ENCODE results near the gene NCOA4. TPM values are rescaled to one million over a fixed set of nuclear protein-coding genes. Genes with fewer than 3 reads are reported as not detected.

Gene NCOA4
- total RNA-seq, 1 experiment from 2014 or later = 61.7 TPM

DNA sequence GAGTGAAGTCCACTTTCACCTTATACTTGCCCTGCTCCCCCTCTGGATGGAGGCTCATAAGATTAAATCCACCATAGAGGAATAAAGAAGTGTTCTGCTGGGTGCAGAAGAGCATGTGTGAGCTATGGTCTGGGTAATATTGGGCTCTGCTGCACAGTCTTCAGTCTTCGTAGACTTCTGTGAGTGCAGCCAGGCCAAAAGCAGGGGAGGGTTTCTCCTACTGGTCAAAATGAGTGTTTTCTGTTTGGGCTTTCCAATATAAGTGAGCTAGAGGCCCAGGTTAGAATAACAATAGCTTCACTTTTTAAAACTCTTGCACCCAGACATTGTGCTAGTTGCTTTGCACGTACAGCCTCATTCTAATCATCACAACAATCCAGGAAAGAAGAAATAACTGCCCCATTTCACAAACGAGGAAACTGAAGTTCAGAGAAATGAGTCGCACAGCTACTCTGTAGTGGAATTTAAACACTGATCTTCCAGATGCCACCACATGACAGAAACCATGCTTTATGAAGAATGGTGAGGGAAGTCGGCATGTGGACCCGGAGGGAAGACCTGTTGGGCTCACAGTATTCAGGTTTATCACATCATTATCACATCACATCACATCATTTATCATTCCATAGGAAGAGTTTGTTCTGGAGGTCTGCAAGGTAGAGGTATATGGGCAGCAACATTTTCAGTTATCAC, 39.5 kb upstream of the NCOA4 start:
- TF ChIP-seq EZH2phosphoT487 (IDR thresholded peaks at IDR 0.05; ENCODE audit: borderline replicate concordance, low read length) (no peak), EZH2 (IDR thresholded peaks at IDR 0.05; ENCODE audit: low read length, unreplicated experiment) (no peak)
- TF ChIP-seq, protein P1, sequence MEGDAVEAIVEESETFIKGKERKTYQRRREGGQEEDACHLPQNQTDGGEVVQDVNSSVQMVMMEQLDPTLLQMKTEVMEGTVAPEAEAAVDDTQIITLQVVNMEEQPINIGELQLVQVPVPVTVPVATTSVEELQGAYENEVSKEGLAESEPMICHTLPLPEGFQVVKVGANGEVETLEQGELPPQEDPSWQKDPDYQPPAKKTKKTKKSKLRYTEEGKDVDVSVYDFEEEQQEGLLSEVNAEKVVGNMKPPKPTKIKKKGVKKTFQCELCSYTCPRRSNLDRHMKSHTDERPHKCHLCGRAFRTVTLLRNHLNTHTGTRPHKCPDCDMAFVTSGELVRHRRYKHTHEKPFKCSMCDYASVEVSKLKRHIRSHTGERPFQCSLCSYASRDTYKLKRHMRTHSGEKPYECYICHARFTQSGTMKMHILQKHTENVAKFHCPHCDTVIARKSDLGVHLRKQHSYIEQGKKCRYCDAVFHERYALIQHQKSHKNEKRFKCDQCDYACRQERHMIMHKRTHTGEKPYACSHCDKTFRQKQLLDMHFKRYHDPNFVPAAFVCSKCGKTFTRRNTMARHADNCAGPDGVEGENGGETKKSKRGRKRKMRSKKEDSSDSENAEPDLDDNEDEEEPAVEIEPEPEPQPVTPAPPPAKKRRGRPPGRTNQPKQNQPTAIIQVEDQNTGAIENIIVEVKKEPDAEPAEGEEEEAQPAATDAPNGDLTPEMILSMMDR (conservative IDR thresholded peaks at IDR 0.05; ENCODE audit: low read depth, low read length) = no peak
- Histone ChIP-seq H3K9me3 (ENCODE audit: low read length) (no peaks in the 10 kb centered on the region), H3K4me3 (ENCODE audit: low read length) (no peak overlapping the region), H4K20me1 (ENCODE audit: low read length) (no peaks in the 10 kb centered on the region), H3K4me2 (ENCODE audit: low read length) (no peak overlapping the region), H3K9ac (ENCODE audit: low read length) (no peak overlapping the region), H2AFZ (ENCODE audit: low read length) (no peak overlapping the region), H3F3A (ENCODE audit: low read length, unreplicated experiment) (no peaks in the 10 kb centered on the region), H3K79me2 (ENCODE audit: low read length) (no peaks in the 10 kb centered on the region), H3K36me3 (ENCODE audit: low read depth, low read length) (no peaks in the 10 kb centered on the region), H3K4me1 (ENCODE audit: insufficient read depth, low read length) (no peaks in the 10 kb centered on the region), H3K9me2 (replicated peaks; ENCODE audit: low read length) (no peaks in the 10 kb centered on the region), H3K27me3 (ENCODE audit: low read length) (no peaks in the 10 kb centered on the region), H3K27ac (ENCODE audit: low read length) (no peak overlapping the region)
- BruUV-seq (replicated peaks) = no TSS peak
- no peak for DNase-seq
- ChIA-PET POLR2A (ENCODE audit: unreplicated experiment) (no interaction called here), CTCF (no interaction called here)
- intact Hi-C loops (cut with micrococcal nuclease) = no loop called here
- no peak for ATAC-seq

DNA sequence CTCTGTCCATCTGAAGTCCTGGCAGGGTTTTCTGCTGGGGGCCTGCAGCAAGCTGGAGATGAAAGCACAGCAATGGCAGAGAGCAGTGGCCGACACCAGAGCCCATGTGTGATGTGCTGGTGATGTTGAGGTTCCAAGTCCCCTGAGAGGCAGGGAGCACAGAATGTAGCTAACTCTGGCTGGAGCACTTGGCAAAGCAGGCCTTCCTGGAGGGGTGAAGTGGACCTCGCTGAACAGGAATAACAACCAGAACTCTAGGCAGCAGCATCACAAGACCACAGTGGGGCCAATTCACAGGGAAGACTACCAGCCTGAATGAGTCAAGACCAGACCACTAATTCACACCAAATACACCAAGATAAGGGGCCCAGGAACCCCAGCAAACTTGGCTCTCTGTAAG, 38.5 kb upstream of the NCOA4 start:
- no TSS peak for BruUV-seq (replicated peaks)
- H3K9me2 ChIP-seq (replicated peaks; ENCODE audit: low read length) = no peaks in the 10 kb centered on the region

DNA sequence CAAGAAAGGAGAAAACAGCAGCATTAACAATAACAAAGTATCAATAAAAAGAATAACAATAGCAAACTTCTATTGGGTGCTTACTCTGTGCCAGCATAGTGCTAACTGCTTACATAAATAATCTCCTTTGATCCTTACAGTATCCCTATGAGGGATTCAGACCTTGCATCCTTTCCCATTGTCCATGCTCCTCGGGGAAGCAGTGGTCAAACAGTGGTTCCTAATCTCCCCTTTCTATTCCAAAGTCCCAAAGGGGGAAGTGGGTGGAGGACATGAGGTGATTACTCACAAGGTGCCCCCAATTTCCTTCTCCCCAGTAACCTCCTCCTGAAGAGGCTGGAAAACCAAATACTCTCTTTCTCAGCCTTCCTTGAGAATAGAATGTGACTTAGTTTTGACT, 37.7 kb upstream of the NCOA4 start:
- no peaks in the 10 kb centered on the region for H3K9me3 ChIP-seq (ENCODE audit: low read length)
- no peaks in the 10 kb centered on the region for H3K4me1 ChIP-seq (ENCODE audit: insufficient read depth, low read length)
- H3K27ac ChIP-seq (ENCODE audit: low read length) = no peak overlapping the region
- no TSS peak for BruUV-seq (replicated peaks)
- intact Hi-C loops (cut with micrococcal nuclease) = no loop called here
- H3K9me2 ChIP-seq (replicated peaks; ENCODE audit: low read length) = no peaks in the 10 kb centered on the region
- H4K20me1 ChIP-seq (ENCODE audit: low read length) = no peaks in the 10 kb centered on the region
- H3F3A ChIP-seq (ENCODE audit: low read length, unreplicated experiment) = no peaks in the 10 kb centered on the region
- H3K36me3 ChIP-seq (ENCODE audit: low read depth, low read length) = no peaks in the 10 kb centered on the region
- no peak overlapping the region for H3K4me3 ChIP-seq (ENCODE audit: low read length)
- POLR2A ChIA-PET (ENCODE audit: unreplicated experiment) = no interaction called here
- ATAC-seq (no peak), DNase-seq (no peak)
- TF ChIP-seq EZH2phosphoT487 (IDR thresholded peaks at IDR 0.05; ENCODE audit: borderline replicate concordance, low read length) (no peak), EZH2 (IDR thresholded peaks at IDR 0.05; ENCODE audit: low read length, unreplicated experiment) (no peak)
- TF ChIP-seq, protein P1 (conservative IDR thresholded peaks at IDR 0.05; ENCODE audit: low read depth, low read length) = no peak
- no peak overlapping the region for H2AFZ ChIP-seq (ENCODE audit: low read length)
- H3K27me3 ChIP-seq (ENCODE audit: low read length) = no peaks in the 10 kb centered on the region
- H3K4me2 ChIP-seq (ENCODE audit: low read length) = no peak overlapping the region
- CTCF ChIA-PET = no interaction called here
- no peak overlapping the region for H3K9ac ChIP-seq (ENCODE audit: low read length)
- H3K79me2 ChIP-seq (ENCODE audit: low read length) = no peaks in the 10 kb centered on the region

More for the DNA sequence above, 38.5 kb upstream of the NCOA4 start:
- POLR2A ChIA-PET (ENCODE audit: unreplicated experiment) = no interaction called here
- Histone ChIP-seq H3K79me2 (ENCODE audit: low read length) (no peaks in the 10 kb centered on the region), H3K4me3 (ENCODE audit: low read length) (no peak overlapping the region), H3K9me3 (ENCODE audit: low read length) (no peaks in the 10 kb centered on the region), H3K4me2 (ENCODE audit: low read length) (no peak overlapping the region), H3K27me3 (ENCODE audit: low read length) (no peaks in the 10 kb centered on the region), H3K9ac (ENCODE audit: low read length) (no peak overlapping the region), H3K4me1 (ENCODE audit: insufficient read depth, low read length) (no peaks in the 10 kb centered on the region), H4K20me1 (ENCODE audit: low read length) (no peaks in the 10 kb centered on the region), H3K36me3 (ENCODE audit: low read depth, low read length) (no peaks in the 10 kb centered on the region), H2AFZ (ENCODE audit: low read length) (no peak overlapping the region), H3K27ac (ENCODE audit: low read length) (no peak overlapping the region), H3F3A (ENCODE audit: low read length, unreplicated experiment) (no peaks in the 10 kb centered on the region)
- DNase-seq = no peak
- intact Hi-C loops (cut with micrococcal nuclease) = no loop called here
- CTCF ChIA-PET = no interaction called here
- TF ChIP-seq EZH2 (IDR thresholded peaks at IDR 0.05; ENCODE audit: low read length, unreplicated experiment) (no peak), EZH2phosphoT487 (IDR thresholded peaks at IDR 0.05; ENCODE audit: borderline replicate concordance, low read length) (no peak)
- TF ChIP-seq, protein P1 (conservative IDR thresholded peaks at IDR 0.05; ENCODE audit: low read depth, low read length) = no peak
- ATAC-seq = no peak
